Vagina (tissue), 2 donors: Measurements from ENCODE around the gene TAF1L.

ENCODE experiments used
- CTCF ChIP-seq, 3 experiments: fragments of 450-650 bp in 2 of 3; fragments of 200-600 bp in 1 of 3; sonication (generic) in 1 of 3; IDR thresholded peaks; one replicate each; pipeline ENCODE4 v1.5.1; 2017 to 2019; ENCODE audit warnings: antibody characterized with exemption in 3 of 3, mild to moderate bottlenecking in 2 of 3, moderate library complexity in 2 of 3
- POLR2A ChIP-seq, 2 donors: fragments of 450-650 bp; IDR thresholded peaks; one replicate each; pipeline ENCODE4 v1.6.1; 2017; ENCODE audit warnings: antibody characterized with exemption in 2 of 2, mild to moderate bottlenecking in 2 of 2, moderate library complexity in 2 of 2
- POLR2AphosphoS5 ChIP-seq, 2 donors: sonication (generic); formaldehyde crosslinking; IDR thresholded peaks; one replicate each; pipeline ENCODE4 v1.9.0; 2017; ENCODE audit warnings: antibody characterized with exemption in 2 of 2, mild to moderate bottlenecking in 2 of 2, low read depth in 1 of 2; ENCODE audit not compliant: insufficient read depth in 1 of 2

GRCh38 chr9:32671333-32671732 lies 35.9 kb upstream of the TAF1L start:
- TF ChIP-seq POLR2A (IDR thresholded peaks at IDR 0.05) (no peak), CTCF (IDR thresholded peaks at IDR 0.05) (no peak), POLR2AphosphoS5 (IDR thresholded peaks at IDR 0.05; ENCODE audit: insufficient read depth in 1 of 2, low read depth in 1 of 2) (no peak)
